DMS53 treated with DMSO at 0.1 percent for 48 hours (cell line): ENCODE data around the gene STPG2.
A peak's percentile ranks its signal among the peaks of the same experiment; 100 is the strongest.

Experiments
- DNase-seq: peaks from one replicate; lab custom pipeline; 2025; ENCODE audit not compliant: unreplicated experiment; lab: John Stamatoyannopoulos, UW

STPG2 gene

DNA sequence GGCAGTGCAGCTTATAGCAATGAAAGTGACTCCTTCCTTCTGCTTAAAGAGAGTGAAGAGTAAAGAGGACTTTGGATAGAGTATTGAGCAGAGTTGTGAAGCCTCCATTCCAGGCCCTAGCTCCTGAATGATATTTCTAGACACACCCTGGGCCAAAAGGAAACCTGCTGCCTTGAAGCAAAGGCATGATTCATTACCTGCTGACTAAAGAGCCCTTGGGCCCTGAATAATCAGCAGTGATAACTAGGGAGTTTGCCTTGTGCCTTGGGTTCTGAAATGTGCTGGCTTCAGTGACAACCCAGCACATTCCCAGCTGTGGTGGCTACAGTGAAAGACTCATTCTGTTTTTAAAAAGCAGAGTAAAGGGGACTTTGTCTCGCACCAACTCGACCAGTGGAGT, 49.2 kb downstream of the STPG2 start:
- no peak for DNase-seq

GRCh38 chr4:98093662-98094061, 49.6 kb downstream of the STPG2 start:
- no peak for DNase-seq

- peak; percentile 1 for DNase-seq
Measured at GRCh38 chr4:98092833-98093439, 50.3 kb downstream of the STPG2 start.

DNA sequence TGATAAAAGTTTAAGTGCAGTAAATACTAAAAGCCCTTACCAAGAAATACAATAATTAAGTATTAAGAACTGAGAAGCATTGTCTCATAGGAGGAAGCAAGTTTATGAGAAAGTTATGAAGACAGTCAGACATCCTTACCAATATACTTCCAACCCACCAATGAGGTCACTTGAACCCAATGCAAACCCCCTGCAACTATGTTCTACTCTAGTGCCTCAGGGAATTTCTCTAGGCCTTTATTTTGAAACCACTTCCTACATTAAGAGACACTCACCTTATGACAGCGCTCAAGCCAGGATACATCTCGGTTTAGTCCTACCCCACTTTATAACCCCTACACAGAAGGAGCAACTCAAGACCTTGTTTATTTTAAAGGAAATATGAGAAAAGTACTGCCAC, 61.3 kb downstream of the STPG2 start:
- DNase-seq, result no peak

DNA sequence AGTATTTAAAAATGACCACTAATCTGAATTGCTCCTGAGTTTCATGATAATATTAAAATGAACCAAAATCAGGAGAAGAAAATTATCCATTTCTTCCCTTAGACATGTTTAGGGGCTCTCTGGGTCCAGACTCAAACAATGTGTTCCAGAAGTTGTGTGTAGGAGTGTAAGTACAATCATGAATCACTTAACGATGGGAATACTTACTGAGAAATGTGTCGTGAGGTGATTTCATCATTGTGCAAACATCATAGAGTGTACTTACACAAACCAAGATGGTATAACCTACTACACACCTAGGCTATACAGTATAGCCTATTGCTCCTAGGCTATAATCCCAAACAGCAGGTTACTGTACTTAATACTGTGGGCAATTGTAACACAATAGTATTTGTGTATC, 74.8 kb downstream of the STPG2 start:
- peak; percentile 3 for DNase-seq

GRCh38 chr4:98055800-98056501, 87.3 kb downstream of the STPG2 start:
- DNase-seq, result no peak

GRCh38 chr4:98046665-98047064, 96.6 kb downstream of the STPG2 start:
- no peak for DNase-seq

- DNase-seq, result no peak
Measured at GRCh38 chr4:98030059-98030458, 113.2 kb downstream of the STPG2 start.

DNA sequence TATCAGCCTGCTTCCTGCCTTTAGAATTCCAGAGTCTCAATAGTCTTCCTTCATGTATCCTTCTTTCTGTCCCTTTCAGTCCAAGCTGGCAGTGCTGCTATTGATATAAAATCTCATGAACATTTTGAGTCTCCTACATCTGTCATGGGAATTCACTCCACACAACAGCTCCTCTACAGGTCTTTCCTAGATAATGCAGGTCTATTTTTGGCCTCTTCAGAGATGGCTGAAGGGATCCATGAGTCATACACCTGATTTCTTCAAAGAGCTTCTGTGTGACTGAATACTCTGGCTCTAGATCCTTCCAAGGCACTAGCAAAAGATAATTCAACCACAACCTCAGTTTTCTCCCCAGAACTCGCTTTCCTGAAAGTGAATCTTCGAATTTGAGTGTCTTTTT, 115.4 kb downstream of the STPG2 start:
- peak; percentile 62 for DNase-seq

DNA sequence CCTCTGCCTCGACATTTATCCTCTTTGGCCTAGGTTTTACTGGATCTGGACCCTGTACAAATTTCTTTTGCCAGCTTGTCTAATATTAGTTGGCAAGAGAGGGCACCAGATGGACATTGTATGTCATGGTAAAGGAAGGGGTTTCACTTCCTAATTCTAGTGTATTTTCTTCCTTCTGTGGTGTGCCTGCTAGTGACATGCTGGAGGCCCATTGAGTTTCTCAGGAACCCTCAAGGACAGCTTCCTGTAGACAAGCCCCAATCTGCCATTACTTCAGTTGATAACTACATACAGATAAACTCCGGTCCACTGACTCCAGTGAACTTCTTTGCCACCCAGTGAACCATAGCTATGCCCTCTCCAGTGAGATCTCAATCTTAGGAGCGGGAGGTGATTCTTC, 116.9 kb downstream of the STPG2 start:
- DNase-seq, result no peak

DNA sequence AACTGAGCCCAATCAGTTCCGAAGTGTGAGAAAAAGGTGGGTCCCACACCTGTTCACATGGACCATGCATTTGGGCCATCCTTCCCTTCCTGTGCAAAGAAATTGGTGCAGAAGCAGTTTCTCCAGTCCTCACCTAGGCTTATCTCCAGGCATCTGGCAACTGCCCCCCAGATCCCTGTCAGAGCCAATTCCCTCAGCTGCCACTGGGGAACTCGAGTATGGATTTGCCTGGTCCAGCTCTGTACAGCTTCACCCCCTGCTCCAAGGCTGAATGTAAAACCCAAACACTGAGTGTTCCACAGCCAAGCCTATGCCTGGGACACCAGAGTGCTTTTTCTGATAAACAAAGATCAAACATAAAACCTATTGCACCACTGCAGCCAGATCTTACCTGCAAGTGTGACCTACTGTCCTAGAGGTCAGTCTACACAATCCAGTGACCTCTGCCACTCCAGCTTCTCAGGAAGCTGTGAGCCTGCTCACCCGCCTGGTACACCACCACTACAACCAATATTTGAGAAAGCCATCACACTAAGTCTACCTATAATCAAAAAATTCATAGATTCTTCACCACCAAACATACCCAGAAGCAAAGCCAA, 136.4 kb downstream of the STPG2 start:
- DNase-seq, result no peak

GRCh38 chr4:98006060-98006459, 137.2 kb downstream of the STPG2 start:
- DNase-seq, result no peak

- DNase-seq, result no peak
Measured at GRCh38 chr4:98000940-98001339, 142.3 kb downstream of the STPG2 start.

GRCh38 chr4:97998203-97998602, 145.1 kb downstream of the STPG2 start:
- no peak for DNase-seq

GRCh38 chr4:97994765-97995465, 148.4 kb downstream of the STPG2 start:
- DNase-seq, result no peak

- no peak for DNase-seq
Measured at GRCh38 chr4:97990409-97990808, 152.9 kb downstream of the STPG2 start.

DNA sequence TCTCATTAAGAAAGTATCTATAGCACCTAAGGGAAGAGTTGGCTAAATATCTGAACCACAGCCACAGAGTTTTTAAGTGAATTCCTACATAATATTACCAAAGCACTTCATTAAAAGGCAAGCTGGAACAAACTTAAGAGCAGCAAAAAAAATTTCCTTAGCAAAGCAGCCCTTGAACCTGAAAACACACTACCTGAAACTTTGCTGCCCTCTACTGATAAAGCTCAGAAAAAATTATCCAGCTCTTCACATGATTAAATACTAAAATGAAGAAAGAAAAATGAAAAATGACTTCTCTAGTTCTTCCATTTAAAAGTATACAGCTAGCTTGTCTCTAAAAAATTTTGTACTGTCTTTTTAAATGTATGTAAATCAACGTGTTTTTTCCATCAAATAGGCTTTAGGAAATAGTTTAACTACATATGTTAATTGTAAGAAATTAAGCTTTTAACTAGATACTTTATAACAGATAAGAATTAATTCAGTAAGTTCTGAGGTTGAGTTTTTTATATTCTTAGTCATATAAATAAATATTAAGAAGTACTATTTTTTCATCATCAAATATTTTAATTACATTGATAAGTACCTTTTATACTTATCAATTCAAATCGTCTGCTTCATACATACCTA, 156.1 kb downstream of the STPG2 start:
- peak; percentile 45 for DNase-seq

GRCh38 chr4:97984545-97985131, 158.6 kb downstream of the STPG2 start:
- no peak for DNase-seq

- no peak for DNase-seq
Measured at GRCh38 chr4:97978791-97979488, 164.3 kb downstream of the STPG2 start.

DNA sequence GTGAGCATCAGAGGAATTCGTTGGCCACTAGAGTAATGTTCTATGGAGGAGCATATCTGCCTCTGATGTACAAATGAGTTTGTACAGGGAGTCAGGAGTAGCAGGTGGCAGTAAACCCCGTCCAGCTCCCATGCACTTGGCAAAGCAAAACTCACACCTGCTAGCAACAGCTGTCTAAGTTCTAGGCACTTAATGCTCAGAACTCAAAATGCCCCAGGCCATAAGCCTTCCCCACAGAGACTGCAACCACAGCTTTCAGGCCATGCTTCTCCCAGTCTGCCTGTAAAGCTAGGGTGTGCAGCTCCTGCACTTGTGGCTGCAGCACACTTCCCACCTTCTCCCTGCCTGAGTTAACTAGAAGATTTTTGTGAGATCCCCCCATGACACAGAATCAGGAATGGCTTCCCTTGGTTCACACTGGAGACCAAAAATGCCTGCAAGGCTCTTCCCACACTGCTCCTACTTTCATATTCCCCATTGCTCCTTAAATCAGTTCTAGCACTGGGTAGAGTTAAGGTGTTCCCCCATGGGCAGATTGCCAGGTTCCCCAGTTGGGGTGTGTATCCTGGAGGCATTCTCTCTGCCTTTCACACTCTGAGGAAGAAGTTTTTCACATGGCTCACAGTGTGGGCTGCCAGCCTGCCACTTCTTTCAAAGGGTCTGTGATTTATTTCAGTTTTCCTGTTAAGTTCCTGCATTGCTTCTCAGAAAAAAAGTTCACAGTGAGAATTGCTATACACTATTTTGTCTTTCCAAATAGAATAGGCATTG, 189.9 kb downstream of the STPG2 start:
- DNase-seq, result no peak
